Natural killer cell treated with Interleukin-12 subunit alpha and Interleukin-12 subunit beta and Interleukin-15 and Interleukin-18, amount 100 ng/mL, for 72 hours (primary cell): ENCODE measurements around the gene RIN2. TPM values are rescaled to one million over a fixed set of nuclear protein-coding genes. Genes with fewer than 3 reads are reported as not detected.
A peak's percentile ranks its signal among the peaks of the same experiment; 100 is the strongest.

Experiments
- ATAC-seq, 2 donors: fragments of 150-1000 bp; cut with Tn5 transposase in 1 of 2; sonication (Bioruptor Pico), chemical (Tn5 transposase) in 1 of 2; 2 replicates each; pipeline ENCODE4 v1.10.0; 2021
- DNase-seq: peaks from one replicate; pipeline ENCODE4 v3.0.0; 2022; ENCODE audit warnings: low spot score
- H3K27ac Mint-ChIP-seq, 2 donors: 1 replicate in 1 of 2; 2 replicates in 1 of 2; pipeline ENCODE4 v1.8.0; 2022; ENCODE audit warnings: mixed read lengths in 2 of 2, mild to moderate bottlenecking in 1 of 2, moderate library complexity in 1 of 2
- H3K27me3 Mint-ChIP-seq, 2 donors: 1 replicate in 1 of 2; 2 replicates in 1 of 2; pipeline ENCODE4 v1.8.0; 2022; ENCODE audit warnings: mixed read lengths in 2 of 2
- H3K36me3 Mint-ChIP-seq: one replicate; pipeline ENCODE4 v1.8.0; 2022; ENCODE audit warnings: mixed read lengths
- H3K4me1 Mint-ChIP-seq, 2 donors: 1 replicate in 1 of 2; 2 replicates in 1 of 2; pipeline ENCODE4 v1.8.0; 2022; ENCODE audit warnings: low read depth in 2 of 2, mixed read lengths in 2 of 2, mild to moderate bottlenecking in 1 of 2
- H3K4me3 Mint-ChIP-seq: one replicate; pipeline ENCODE4 v1.8.0; 2022; ENCODE audit warnings: mixed read lengths
- H3K9me3 Mint-ChIP-seq: 2 replicates; pipeline ENCODE4 v1.8.0; 2022; ENCODE audit warnings: mixed read lengths
- total RNA-seq, 2 donors: library from RNA; stranded (reverse); gene quantifications; one replicate each; pipeline ENCODE4 v1.2.3, GENCODE V29; 2022

Gene RIN2
- total RNA-seq = not detected

DNA sequence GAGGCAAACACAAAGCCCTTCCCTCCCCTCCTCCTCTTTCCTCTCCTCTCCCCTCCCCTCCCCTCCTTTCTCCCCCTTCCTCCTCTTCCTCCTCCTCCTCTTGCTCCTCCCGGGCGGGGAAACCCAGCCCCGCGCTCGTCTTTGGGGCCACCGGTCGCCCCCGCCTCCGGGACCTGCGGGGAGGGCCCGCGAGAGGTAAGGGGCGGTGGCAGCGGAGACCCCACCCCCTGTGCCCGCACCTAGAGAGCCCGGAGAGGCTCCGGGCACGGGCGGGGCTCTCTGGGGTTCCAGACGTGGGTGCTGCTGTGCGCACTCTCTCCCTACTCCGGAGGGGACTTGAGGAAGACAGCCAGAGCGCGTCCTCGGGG lies at the start of gene RIN2:
Gene RIN2, plus strand, starts transcription at position 126 of the 368 bp plus-strand sequence. CDS start 131,344 bp downstream, outside the sequence.
- Mint-ChIP-seq H3K27me3 (peaks cover 37 to 42% of the 10 kb centered on the region in 2 donors), H3K4me3 (no peak within 1 kb of the TSS)

GRCh38 chr20:19709635-19710335 lies 48.3 kb upstream of the RIN2 start:
- ATAC-seq (no peak), DNase-seq (no peak)
- H3K27ac Mint-ChIP-seq = no peak overlapping the region
- no peaks in the 10 kb centered on the region for H3K27me3 Mint-ChIP-seq
- H3K9me3 Mint-ChIP-seq = peaks cover 4% of the 10 kb centered on the region
- H3K4me3 Mint-ChIP-seq = no peak overlapping the region
- H3K4me1 Mint-ChIP-seq = no peaks in the 10 kb centered on the region
- H3K36me3 Mint-ChIP-seq = no peaks in the 10 kb centered on the region

More for the DNA sequence above, at the start of gene RIN2:
- Mint-ChIP-seq H3K27ac (no peak within 1 kb of the TSS), H3K36me3 (no peaks in the 10 kb centered on the region), H3K9me3 (no peaks in the 10 kb centered on the region), H3K4me1 (no peaks in the 10 kb centered on the region)
- ATAC-seq (peak; percentile 32 to 38), DNase-seq (no peak)

DNA sequence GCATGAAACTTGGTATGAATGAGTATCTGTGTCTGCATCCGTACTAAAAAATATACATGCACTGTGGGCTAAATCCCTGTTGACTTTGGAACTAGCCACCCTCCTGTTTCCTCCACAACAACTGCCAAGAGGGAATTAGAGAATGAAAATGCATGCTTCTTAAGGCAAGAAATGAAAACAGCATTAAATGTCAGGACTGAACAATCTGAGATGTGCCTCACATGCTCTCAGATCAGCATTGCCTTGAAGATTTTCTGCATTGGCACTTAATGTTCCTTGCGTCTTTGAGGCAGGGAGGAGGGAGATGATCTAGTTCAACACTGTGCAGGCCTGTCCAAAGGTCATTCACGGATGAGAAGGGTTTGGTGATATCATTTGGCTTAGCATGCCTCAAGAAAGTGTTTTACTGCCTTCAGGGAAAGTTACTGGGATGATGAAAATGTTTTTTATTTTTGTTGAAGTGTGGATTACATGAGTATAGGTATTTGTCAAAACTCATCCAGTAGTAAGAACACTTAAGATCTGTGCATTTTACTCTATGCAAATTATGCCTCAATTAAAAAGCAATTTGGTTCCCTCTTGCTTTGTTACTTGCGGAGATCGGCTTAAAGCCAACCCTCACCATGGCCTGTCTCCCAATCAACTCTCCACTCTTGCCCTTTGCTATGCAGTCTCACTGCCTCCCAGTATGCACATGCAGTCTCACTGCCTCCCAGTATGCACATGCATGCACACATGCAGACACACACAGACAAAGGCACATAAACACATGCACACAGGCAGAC lies 47.5 kb upstream of the RIN2 start:
- Mint-ChIP-seq H3K4me1 (no peaks in the 10 kb centered on the region), H3K27ac (no peak overlapping the region), H3K9me3 (peaks cover 4% of the 10 kb centered on the region), H3K4me3 (no peak overlapping the region), H3K36me3 (no peaks in the 10 kb centered on the region), H3K27me3 (peaks cover 0 to 2% of the 10 kb centered on the region in 2 donors)
- ATAC-seq (no peak), DNase-seq (no peak)

DNA sequence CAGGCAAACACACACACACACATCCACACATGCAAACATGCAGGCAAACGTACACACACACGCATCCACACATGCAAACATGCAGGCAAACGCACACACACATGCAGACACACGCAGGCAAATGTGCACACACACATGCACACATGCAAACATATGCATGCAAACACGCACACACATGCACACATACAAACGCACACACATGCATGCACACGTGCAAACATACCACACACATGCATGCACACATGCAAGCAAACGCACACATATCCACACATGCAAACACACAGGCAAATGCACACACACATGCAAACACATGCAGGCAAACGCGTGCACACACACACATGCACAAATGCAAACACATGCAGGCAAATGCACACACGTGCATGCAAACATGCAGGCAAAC lies 46.9 kb upstream of the RIN2 start:
- Mint-ChIP-seq H3K4me1 (no peaks in the 10 kb centered on the region), H3K27ac (no peak overlapping the region), H3K36me3 (no peaks in the 10 kb centered on the region), H3K9me3 (peaks cover 4% of the 10 kb centered on the region), H3K4me3 (no peak overlapping the region), H3K27me3 (peaks cover 0 to 2% of the 10 kb centered on the region in 2 donors)
- no peak for ATAC-seq
- DNase-seq = no peak

DNA sequence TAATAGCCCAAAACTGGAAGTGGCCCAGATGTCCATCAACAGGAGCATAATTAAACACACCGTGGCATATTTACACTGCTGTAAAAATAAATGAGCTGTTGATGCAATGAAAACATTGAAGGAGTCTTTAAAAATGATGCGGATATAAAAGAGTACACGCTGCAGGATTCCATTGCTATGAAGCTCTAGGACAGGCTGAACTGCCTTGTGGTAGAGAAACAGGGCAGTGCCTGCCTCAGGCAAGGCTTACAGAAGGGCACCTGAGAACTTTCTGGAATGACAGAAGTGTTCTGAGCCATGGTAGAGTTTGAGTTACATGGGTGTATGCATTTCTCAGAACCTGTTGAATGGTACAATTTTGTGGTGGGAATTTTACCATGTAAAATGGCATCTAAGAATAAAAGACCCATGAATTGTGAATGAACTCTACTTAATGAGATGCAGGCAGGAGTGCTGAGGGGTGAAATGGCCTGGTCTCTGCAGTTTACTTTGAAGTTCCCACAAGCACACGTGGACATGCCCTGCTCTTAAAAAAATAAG lies 45.3 kb upstream of the RIN2 start:
- Mint-ChIP-seq H3K4me3 (no peak overlapping the region), H3K27me3 (peaks cover 0 to 2% of the 10 kb centered on the region in 2 donors), H3K36me3 (no peaks in the 10 kb centered on the region), H3K27ac (no peak overlapping the region), H3K9me3 (peaks cover 4% of the 10 kb centered on the region), H3K4me1 (no peaks in the 10 kb centered on the region)
- ATAC-seq (no peak), DNase-seq (no peak)

DNA sequence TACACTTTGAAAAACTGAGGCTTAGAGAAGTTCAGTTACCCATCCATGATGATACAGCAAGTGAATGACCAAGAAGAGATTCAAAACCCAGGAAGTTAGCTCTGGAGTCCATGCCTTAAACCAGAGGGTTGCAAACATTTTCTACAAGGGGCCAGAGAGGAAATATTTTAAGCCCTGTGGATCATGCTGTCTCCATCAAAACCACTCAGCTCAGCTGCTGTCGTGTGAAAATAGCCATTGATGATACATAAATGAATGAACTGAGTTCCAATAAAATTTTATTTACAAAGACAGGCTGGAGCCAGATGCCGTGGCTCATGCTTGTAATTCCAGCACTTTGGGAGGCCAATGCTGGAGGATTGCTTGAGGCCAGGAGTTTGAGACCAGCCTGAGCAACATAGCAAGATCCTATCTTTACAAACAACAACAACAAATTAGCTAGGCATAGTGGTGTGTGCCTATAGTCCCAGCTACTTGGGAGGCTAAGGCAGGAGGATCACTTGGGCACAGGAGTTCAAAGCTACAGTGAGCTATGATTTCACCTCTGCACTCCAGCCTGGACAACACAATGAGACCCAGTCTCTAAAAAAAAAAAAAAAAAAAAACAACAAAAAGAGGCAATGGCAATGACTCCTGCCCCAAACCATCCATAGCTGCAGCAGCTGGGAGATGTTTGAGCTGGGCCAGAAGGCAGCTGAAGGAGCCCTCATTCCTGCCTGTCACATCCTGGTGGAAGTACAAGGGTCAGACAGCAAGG lies 44.1 kb upstream of the RIN2 start:
- Mint-ChIP-seq H3K9me3 (peaks cover 4% of the 10 kb centered on the region), H3K27ac (no peak overlapping the region), H3K36me3 (no peaks in the 10 kb centered on the region), H3K4me1 (no peaks in the 10 kb centered on the region), H3K27me3 (peaks cover 2 to 6% of the 10 kb centered on the region in 2 donors), H3K4me3 (no peak overlapping the region)
- no peak for DNase-seq
- no peak for ATAC-seq

DNA sequence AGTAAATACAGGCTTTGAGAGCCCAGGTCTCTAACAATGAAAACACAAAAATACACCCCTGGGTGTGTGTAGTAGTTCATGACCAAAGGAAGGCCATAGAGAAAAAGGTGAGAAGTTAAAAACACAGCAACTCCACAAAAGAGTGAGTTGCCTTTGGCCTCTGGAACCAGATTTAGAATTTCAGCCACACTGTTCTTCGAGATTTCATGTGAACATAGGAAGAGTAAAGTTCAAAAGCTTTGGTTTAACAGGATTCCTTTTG lies 43.5 kb upstream of the RIN2 start:
- H3K4me3 Mint-ChIP-seq = no peak overlapping the region
- H3K27me3 Mint-ChIP-seq = peaks cover 2 to 12% of the 10 kb centered on the region in 2 donors
- no peaks in the 10 kb centered on the region for H3K36me3 Mint-ChIP-seq
- no peak for ATAC-seq
- H3K27ac Mint-ChIP-seq = no peak overlapping the region
- no peaks in the 10 kb centered on the region for H3K4me1 Mint-ChIP-seq
- DNase-seq = no peak
- H3K9me3 Mint-ChIP-seq = peaks cover 4% of the 10 kb centered on the region

DNA sequence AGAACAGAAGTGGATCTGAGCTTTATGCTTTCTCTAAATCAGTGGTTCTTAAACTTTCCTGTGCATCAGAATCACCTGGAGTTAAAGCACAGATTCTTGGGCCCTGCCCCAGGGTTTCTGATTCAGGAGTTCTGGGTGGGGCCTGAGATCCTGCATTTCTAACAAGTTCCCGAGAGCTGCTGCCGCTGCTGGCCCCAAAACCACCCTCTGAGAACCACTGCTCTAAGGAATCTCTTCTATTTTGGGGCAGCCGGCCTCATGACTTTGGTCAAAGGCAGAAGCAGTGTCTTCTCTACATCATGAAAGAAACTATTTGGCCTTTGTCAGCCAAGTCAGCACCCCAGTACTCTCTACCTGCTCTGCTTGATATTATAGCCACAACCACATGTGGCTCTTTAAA lies 42.1 kb upstream of the RIN2 start:
- Mint-ChIP-seq H3K36me3 (no peaks in the 10 kb centered on the region), H3K9me3 (peaks cover 2% of the 10 kb centered on the region), H3K4me3 (no peak overlapping the region), H3K4me1 (no peaks in the 10 kb centered on the region), H3K27me3 (peaks cover 2 to 18% of the 10 kb centered on the region in 2 donors), H3K27ac (no peak overlapping the region)
- ATAC-seq = no peak
- no peak for DNase-seq

GRCh38 chr20:19718880-19719279 lies 39.2 kb upstream of the RIN2 start:
- H3K4me1 Mint-ChIP-seq = no peaks in the 10 kb centered on the region
- no peaks in the 10 kb centered on the region for H3K9me3 Mint-ChIP-seq
- peaks cover 2 to 18% of the 10 kb centered on the region in 2 donors for H3K27me3 Mint-ChIP-seq
- ATAC-seq (no peak), DNase-seq (no peak)
- no peak overlapping the region for H3K4me3 Mint-ChIP-seq
- no peaks in the 10 kb centered on the region for H3K36me3 Mint-ChIP-seq
- no peak overlapping the region for H3K27ac Mint-ChIP-seq

DNA sequence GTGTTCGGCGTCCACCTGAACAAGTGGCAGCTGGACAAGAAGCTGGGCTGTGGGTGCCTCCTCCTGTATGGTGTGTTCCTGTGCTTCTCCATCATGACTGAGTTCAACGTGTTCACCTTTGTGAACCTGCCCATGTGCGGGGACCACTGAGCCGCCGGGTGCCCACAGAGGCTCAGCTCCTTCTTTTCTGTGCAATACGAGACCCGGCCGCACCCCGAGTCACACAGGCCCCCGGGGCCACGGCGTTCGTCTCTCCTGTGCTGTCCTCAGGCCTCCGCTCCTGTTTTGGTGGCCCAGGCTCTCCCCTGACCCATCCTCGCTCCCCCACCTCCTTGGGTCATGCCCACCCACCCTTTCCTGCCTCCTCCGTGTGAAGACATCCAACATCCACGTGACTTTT lies 37.1 kb upstream of the RIN2 start:
- H3K36me3 Mint-ChIP-seq = no peaks in the 10 kb centered on the region
- ATAC-seq (peak in 1 of 2 donors; percentile 38), DNase-seq (no peak)
- no peaks in the 10 kb centered on the region for H3K4me1 Mint-ChIP-seq
- peaks cover 0 to 18% of the 10 kb centered on the region in 2 donors for H3K27me3 Mint-ChIP-seq
- H3K4me3 Mint-ChIP-seq = no peak overlapping the region
- no peaks in the 10 kb centered on the region for H3K9me3 Mint-ChIP-seq
- no peak overlapping the region for H3K27ac Mint-ChIP-seq

- Mint-ChIP-seq H3K27ac (no peak overlapping the region), H3K9me3 (no peaks in the 10 kb centered on the region), H3K27me3 (peaks cover 0 to 18% of the 10 kb centered on the region in 2 donors), H3K36me3 (no peaks in the 10 kb centered on the region), H3K4me3 (no peak overlapping the region), H3K4me1 (no peaks in the 10 kb centered on the region)
- ATAC-seq = no peak
- DNase-seq = no peak
These were observed 35.0 kb upstream of the RIN2 start for GRCh38 chr20:19723051-19723450.

DNA sequence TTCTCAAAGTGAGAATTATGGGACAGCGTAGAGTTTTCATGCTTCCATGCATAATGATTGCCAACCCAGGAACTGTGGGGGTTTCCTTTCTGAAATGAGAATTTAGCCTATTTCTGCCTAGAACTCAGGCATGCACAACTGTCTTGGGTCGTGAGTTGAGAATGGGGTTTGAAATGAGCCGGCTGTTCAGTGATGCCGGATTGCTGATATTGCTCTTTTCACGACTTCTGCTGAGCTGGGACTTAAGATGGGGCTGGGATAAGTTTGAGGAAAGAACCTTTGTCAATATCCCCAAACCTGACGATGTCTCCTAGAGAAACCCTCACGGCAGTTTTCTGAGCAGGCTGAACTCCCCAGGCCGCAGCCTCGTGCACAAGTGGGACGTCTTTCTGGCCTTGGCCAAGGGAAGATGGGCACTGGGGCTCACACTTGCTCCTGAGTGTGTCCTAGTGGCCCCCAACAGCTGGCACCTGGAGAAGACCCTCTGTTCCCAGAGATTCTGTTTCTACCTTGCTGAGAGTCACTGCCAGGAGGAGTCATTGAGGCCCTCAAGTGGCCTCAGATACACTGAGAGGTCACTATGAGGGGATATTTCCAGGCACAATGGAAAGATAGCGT lies 34.1 kb upstream of the RIN2 start:
- Mint-ChIP-seq H3K27me3 (peaks cover 0 to 12% of the 10 kb centered on the region in 2 donors), H3K9me3 (no peaks in the 10 kb centered on the region), H3K36me3 (no peaks in the 10 kb centered on the region), H3K4me3 (no peak overlapping the region), H3K27ac (no peak overlapping the region), H3K4me1 (no peaks in the 10 kb centered on the region)
- ATAC-seq (no peak), DNase-seq (no peak)

- Mint-ChIP-seq H3K9me3 (no peaks in the 10 kb centered on the region), H3K27me3 (no peaks in the 10 kb centered on the region), H3K27ac (no peak overlapping the region)
These were observed 32.7 kb upstream of the RIN2 start for GRCh38 chr20:19725373-19725772.

More at GRCh38 chr20:19725373-19725772, 32.7 kb upstream of the RIN2 start:
- H3K4me1 Mint-ChIP-seq = no peaks in the 10 kb centered on the region
- ATAC-seq (no peak), DNase-seq (no peak)
- H3K36me3 Mint-ChIP-seq = no peaks in the 10 kb centered on the region
- H3K4me3 Mint-ChIP-seq = no peak overlapping the region
